ENCODE measurements around the gene TSR1. TPM values are rescaled to one million over a fixed set of nuclear protein-coding genes. Genes with fewer than 3 reads are reported as not detected.
A peak's percentile ranks its signal among the peaks of the same experiment; 100 is the strongest.

The TSR1 gene
- 64.6 TPM for polyA plus RNA-seq (2012; ENCODE audit: insufficient read depth, insufficient read length, low read depth)

GRCh38 chr17:2336215-2336851 is at the start of gene TSR1:
TSR1 (minus strand) TSS chr17:2336457; CDS start chr17:2336427, 30 bp downstream.
- Histone ChIP-seq H3K4me1 (no peaks in the 10 kb centered on the region), H3K36me3 (peaks cover 38% of the 10 kb centered on the region), H3K27me3 (no peaks in the 10 kb centered on the region), H3K4me3 (ENCODE audit: low read depth, low read length) (peak within 1 kb of the TSS; percentile 91), H3K9me3 (no peaks in the 10 kb centered on the region)
- DNase-seq = peak; percentile 88
- no peak for TF ChIP-seq CTCF (IDR thresholded peaks at IDR 0.05; ENCODE audit: low read depth, low read length)

- H3K4me1 ChIP-seq = no peaks in the 10 kb centered on the region
- DNase-seq = no peak
Measured at GRCh38 chr17:2385240-2386210, 49.3 kb upstream of the TSR1 start.

GRCh38 chr17:2384439-2385127 is 48.3 kb upstream of the TSR1 start:
- Histone ChIP-seq H3K4me1 (no peaks in the 10 kb centered on the region), H3K4me3 (ENCODE audit: low read depth, low read length) (no peak overlapping the region), H3K9me3 (no peaks in the 10 kb centered on the region), H3K27me3 (no peaks in the 10 kb centered on the region), H3K36me3 (peaks cover 7% of the 10 kb centered on the region)
- TF ChIP-seq CTCF (IDR thresholded peaks at IDR 0.05; ENCODE audit: low read depth, low read length) = no peak
- no peak for DNase-seq

More at GRCh38 chr17:2385240-2386210, 49.3 kb upstream of the TSR1 start:
- H3K27me3 ChIP-seq = no peaks in the 10 kb centered on the region
- no peak for TF ChIP-seq CTCF (IDR thresholded peaks at IDR 0.05; ENCODE audit: low read depth, low read length)
- H3K4me3 ChIP-seq (ENCODE audit: low read depth, low read length) = no peak overlapping the region
- no peaks in the 10 kb centered on the region for H3K9me3 ChIP-seq
- H3K36me3 ChIP-seq = peaks cover 3% of the 10 kb centered on the region

- no peak overlapping the region for H3K4me3 ChIP-seq (ENCODE audit: low read depth, low read length)
- H3K36me3 ChIP-seq = peaks cover 7% of the 10 kb centered on the region
- no peak for DNase-seq
- H3K9me3 ChIP-seq = no peaks in the 10 kb centered on the region
- H3K4me1 ChIP-seq = no peaks in the 10 kb centered on the region
- H3K27me3 ChIP-seq = no peaks in the 10 kb centered on the region
- TF ChIP-seq CTCF (IDR thresholded peaks at IDR 0.05; ENCODE audit: low read depth, low read length) = no peak
Measured at GRCh38 chr17:2383628-2384167, 47.4 kb upstream of the TSR1 start.

- no peak for TF ChIP-seq CTCF (IDR thresholded peaks at IDR 0.05; ENCODE audit: low read depth, low read length)
- H3K9me3 ChIP-seq = no peaks in the 10 kb centered on the region
- DNase-seq = no peak
- H3K36me3 ChIP-seq = 0 out of 2 replicates have a peak, but pooled peaks cover 3% of the 10 kb centered on the region
- no peaks in the 10 kb centered on the region for H3K4me1 ChIP-seq
- no peak overlapping the region for H3K4me3 ChIP-seq (ENCODE audit: low read depth, low read length)
- H3K27me3 ChIP-seq = no peaks in the 10 kb centered on the region
Measured at GRCh38 chr17:2380950-2381649, 44.8 kb upstream of the TSR1 start.
